Uterus (tissue), 4 donors: Measurements from ENCODE around the gene ANP32E. TPM values are rescaled to one million over a fixed set of nuclear protein-coding genes. Genes with fewer than 3 reads are reported as not detected.
"Not testable (repeated sequence)": the region's sequence is repeated elsewhere in the genome, so short reads cannot be mapped to it uniquely, and the experiment has no call there.

Experiments used
- DNase-seq, 2 donors: peaks; one replicate each; pipeline ENCODE4 v3.0.0-alpha.2; 2019 to 2020
- H3K27ac ChIP-seq, 2 donors: fragments of 200-600 bp; sonication (generic); 1 replicate in 1 of 2; 2 replicates in 1 of 2; pipeline ENCODE4 v1.5.1; 2016 to 2018
- H3K27me3 ChIP-seq, 2 donors: fragments of 200-600 bp; sonication (generic); one replicate each; pipeline ENCODE4 v1.5.1; 2018 to 2019; ENCODE audit warnings: control low read depth in 1 of 2
- H3K36me3 ChIP-seq, 2 donors: fragments of 200-600 bp; sonication (generic); one replicate each; pipeline ENCODE4 v1.5.1; 2019; ENCODE audit warnings: control low read depth in 1 of 2
- H3K4me1 ChIP-seq, 2 donors: fragments of 200-600 bp; sonication (generic); one replicate each; pipeline ENCODE4 v1.5.1; 2018 to 2019; ENCODE audit warnings: control low read depth in 1 of 2
- H3K4me3 ChIP-seq, 2 donors: fragments of 200-600 bp; sonication (generic); 1 replicate in 1 of 2; 2 replicates in 1 of 2; pipeline ENCODE4 v1.5.1; 2018 to 2019; ENCODE audit warnings: mild to moderate bottlenecking in 1 of 2
- H3K9me3 ChIP-seq, 2 donors: fragments of 200-600 bp; sonication (generic); one replicate each; pipeline ENCODE4 v1.5.1; 2019; ENCODE audit warnings: control low read depth in 1 of 2
- POLR2A ChIP-seq, 2 donors: fragments of 450-650 bp; IDR thresholded peaks; one replicate each; pipeline ENCODE4 v1.6.1; 2016; ENCODE audit warnings: antibody characterized with exemption in 2 of 2, mild to moderate bottlenecking in 1 of 2, moderate library complexity in 1 of 2
- intact Hi-C: fragments of 100-400 bp; cut with DNase I; formaldehyde crosslinking; loops from one replicate; pipeline ENCODE4 v1.15.1; 2023; ENCODE audit warnings: low total_unique reads
- total RNA-seq, 4 donors: library from RNA; depleted of rRNA in 3 of 4; stranded (reverse); fragments of >200 nt in 3 of 4; gene quantifications; one replicate each; pipeline versions ENCODE4 v1.1.0 to v1.2.4, GENCODE V29; 2014 to 2023
- TF ChIP-seq, protein P1 (sequence below), 4 experiments: fragments of 200-600 bp in 2 of 4; fragments of 450-650 bp in 2 of 4; sonication (generic) in 2 of 4; IDR thresholded peaks; one replicate each; pipeline ENCODE4 v1.5.1; 2016 to 2019; ENCODE audit warnings: antibody characterized with exemption in 4 of 4, mild to moderate bottlenecking in 2 of 4, moderate library complexity in 1 of 4
- donor health status: DM: yes; HTN: yes; CAD: no.

The ANP32E gene
- total RNA-seq, 4 donors from 2014 or later = 1.3 to 55.1 (median 38.6) TPM

DNA sequence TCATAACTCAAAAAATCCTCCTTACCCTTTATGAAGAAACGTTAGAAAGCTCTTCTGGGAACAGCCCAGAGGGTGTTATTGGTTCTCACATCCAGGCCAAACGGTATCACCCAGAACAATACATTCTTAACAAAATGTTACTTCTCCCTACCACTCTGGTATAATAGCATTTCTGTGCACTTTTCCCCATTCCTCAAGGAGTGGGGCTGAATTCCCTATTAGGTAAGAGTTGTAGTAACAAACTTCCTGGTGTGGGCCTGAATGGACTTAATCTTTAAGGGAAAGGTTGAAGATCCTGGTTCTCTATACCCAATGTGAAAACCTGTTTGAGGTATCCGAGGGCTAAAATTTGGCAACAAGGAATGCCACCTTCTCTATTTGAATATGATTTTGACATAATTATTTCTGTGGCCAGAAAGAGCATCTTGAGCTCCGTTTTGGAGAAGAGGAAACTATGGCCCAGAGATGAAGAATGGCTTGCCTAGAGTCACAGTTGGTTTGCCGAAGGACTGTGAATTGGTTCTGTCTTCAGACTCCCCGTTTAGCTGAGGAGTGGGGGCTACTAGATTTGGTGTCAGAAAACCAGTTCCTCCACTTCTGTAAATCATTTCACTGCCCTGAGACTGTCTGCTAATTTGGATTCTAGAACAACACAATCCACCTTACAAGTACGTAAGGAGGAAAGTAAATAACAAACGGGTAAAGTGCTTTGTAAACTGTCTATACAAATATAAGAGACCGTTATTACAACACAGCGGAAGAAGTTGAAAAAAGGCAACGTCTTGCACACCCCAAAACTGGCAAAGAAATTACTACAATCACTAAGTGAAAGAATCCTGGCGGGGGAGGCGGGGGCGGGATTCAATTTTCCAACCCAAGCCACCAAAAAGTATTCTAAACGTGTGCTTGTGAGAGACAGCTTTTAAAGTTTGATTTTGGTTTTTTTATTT lies 2.3 kb downstream of the ANP32E start:
- Histone ChIP-seq H3K36me3 (no peaks in the 10 kb centered on the region), H3K27ac (peak overlapping the region; percentile 94 to 100), H3K27me3 (no peaks in the 10 kb centered on the region), H3K4me1 (peaks cover 0 to 6% of the 10 kb centered on the region in 2 donors), H3K4me3 (peak overlapping the region; percentile 58 to 94), H3K9me3 (no peaks in the 10 kb centered on the region)
- TF ChIP-seq, protein P1, sequence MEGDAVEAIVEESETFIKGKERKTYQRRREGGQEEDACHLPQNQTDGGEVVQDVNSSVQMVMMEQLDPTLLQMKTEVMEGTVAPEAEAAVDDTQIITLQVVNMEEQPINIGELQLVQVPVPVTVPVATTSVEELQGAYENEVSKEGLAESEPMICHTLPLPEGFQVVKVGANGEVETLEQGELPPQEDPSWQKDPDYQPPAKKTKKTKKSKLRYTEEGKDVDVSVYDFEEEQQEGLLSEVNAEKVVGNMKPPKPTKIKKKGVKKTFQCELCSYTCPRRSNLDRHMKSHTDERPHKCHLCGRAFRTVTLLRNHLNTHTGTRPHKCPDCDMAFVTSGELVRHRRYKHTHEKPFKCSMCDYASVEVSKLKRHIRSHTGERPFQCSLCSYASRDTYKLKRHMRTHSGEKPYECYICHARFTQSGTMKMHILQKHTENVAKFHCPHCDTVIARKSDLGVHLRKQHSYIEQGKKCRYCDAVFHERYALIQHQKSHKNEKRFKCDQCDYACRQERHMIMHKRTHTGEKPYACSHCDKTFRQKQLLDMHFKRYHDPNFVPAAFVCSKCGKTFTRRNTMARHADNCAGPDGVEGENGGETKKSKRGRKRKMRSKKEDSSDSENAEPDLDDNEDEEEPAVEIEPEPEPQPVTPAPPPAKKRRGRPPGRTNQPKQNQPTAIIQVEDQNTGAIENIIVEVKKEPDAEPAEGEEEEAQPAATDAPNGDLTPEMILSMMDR (IDR thresholded peaks at IDR 0.05) = no peak
- no peak for TF ChIP-seq POLR2A (IDR thresholded peaks at IDR 0.05)
- intact Hi-C loops = no loop called here
- peak; percentile 40 to 50 for DNase-seq

DNA sequence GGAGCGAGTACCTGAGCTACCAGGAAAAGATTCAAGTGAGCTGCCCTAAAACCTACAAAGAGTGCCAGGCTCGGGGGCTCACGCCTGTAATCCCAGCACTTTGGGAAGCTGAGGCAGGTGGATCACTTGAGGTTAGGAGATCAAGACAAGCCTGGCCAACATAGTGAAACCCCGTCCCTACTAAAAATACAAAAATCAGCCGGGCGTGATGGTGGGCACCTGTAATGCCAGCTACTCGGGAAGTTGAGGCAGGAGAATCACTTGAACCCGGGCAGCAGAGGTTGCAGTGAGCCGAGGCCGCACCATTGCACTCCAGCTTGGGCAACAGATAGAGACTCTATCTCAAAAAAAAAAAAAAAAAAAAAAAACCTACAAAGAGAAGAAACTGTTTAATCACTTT lies 3.0 kb downstream of the ANP32E start:
- H3K9me3 ChIP-seq, H3K4me1 ChIP-seq, H3K27me3 ChIP-seq, H3K4me3 ChIP-seq, intact Hi-C loops, DNase-seq, H3K36me3 ChIP-seq: not testable (repeated sequence)
- peak overlapping the region; percentile 94 to 100 for H3K27ac ChIP-seq

DNA sequence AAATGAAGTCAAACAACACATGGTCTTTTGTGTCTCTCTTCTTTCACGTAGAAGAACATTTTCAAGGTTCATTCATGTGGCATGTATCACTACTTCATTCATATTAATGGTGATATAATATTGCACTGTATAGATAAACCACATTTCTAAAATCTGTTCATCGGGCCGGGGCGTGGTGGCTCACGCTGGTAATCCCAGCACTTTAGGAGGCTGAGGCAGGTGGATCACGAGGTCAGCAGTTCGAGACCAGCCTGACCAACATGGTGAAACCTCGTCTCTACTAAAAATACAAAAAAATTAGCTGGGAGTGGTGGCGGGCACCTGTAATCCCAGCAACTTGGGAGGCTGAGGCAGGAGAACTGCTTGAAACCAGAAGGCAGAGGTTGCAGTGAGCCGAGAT lies 7.7 kb downstream of the ANP32E start:
- H3K27me3 ChIP-seq, H3K36me3 ChIP-seq, intact Hi-C loops, H3K27ac ChIP-seq, DNase-seq, H3K4me1 ChIP-seq, H3K4me3 ChIP-seq, H3K9me3 ChIP-seq: not testable (repeated sequence)

DNA sequence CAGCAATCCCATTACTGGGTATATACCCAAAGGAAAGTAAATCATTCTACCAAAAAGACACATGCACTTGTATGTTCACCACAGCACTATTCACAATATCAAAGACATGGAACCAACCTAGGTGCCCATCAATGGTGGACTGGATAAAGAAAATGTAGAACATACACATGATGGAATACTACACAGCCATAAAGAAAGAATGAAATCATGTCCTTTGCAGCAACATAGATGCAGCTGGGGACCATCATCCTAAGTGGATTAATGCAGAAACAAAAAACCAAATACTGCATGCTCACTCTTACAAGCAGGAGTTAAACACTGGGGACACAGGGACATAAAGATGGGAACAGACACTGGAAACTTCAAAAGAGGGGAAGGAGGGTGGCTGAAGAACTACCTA lies 8.7 kb downstream of the ANP32E start:
- Histone ChIP-seq H3K9me3 (no peaks in the 10 kb centered on the region), H3K4me1 (no peaks in the 10 kb centered on the region), H3K27ac (no peak overlapping the region), H3K27me3 (no peaks in the 10 kb centered on the region), H3K4me3 (no peak overlapping the region), H3K36me3 (no peaks in the 10 kb centered on the region)
- intact Hi-C loops = no loop called here
- no peak for TF ChIP-seq POLR2A (IDR thresholded peaks at IDR 0.05)
- TF ChIP-seq, protein P1 (IDR thresholded peaks at IDR 0.05) = no peak
- DNase-seq = no peak

DNA sequence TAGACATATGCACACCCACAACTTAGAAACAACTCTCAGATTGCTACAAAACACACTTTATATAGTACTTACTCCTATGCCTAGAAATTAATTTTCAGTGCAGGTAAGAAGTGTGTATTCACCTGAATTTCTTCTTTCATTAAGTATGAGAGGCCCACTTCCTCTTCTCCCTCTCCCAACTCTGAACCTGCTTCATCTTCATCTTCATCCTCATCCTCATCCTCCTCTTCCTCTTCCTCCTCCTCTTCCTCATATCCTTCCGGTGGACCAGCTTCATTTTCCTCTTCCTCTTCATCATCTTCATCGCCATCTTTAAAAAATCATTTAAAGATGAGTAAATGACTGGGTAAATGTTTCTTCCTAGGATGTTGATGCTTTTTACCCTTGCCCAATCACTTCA lies 9.4 kb downstream of the ANP32E start:
- Histone ChIP-seq H3K36me3 (no peaks in the 10 kb centered on the region), H3K4me3 (no peak overlapping the region), H3K4me1 (no peaks in the 10 kb centered on the region), H3K9me3 (no peaks in the 10 kb centered on the region), H3K27me3 (no peaks in the 10 kb centered on the region), H3K27ac (no peak overlapping the region)
- TF ChIP-seq, protein P1 (IDR thresholded peaks at IDR 0.05) = no peak
- no peak for TF ChIP-seq POLR2A (IDR thresholded peaks at IDR 0.05)
- intact Hi-C loops = no loop called here
- no peak for DNase-seq

DNA sequence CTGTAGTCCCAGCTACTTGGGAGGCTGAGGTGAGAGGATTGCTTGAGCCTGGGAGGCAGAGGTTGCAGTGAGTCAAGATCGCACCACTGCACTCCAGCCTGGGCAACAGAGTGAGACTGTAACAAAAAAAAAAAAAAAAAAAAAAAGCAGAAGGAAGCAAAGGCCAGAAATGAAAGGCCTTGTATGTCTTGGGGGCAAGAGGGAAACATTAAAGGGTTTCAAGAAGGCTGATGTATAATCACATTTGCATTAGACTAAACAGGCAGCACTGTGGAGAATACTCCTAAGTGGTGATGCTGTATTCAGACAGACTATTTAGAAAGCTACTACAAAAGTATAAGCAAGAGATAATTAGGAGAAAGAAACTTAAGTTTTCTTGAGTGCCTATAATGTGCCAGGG lies 10.4 kb downstream of the ANP32E start:
- no peaks in the 10 kb centered on the region for H3K36me3 ChIP-seq
- H3K4me1 ChIP-seq = no peaks in the 10 kb centered on the region
- H3K27ac ChIP-seq = no peak overlapping the region
- intact Hi-C loops = no loop called here
- TF ChIP-seq, protein P1 (IDR thresholded peaks at IDR 0.05) = no peak
- no peak for TF ChIP-seq POLR2A (IDR thresholded peaks at IDR 0.05)
- no peaks in the 10 kb centered on the region for H3K9me3 ChIP-seq
- DNase-seq = no peak
- no peak overlapping the region for H3K4me3 ChIP-seq
- H3K27me3 ChIP-seq = no peaks in the 10 kb centered on the region
